Esophagus squamous epithelium (tissue), 5 donors: ENCODE results near the gene WDR70. TPM values are rescaled to one million over a fixed set of nuclear protein-coding genes. Genes with fewer than 3 reads are reported as not detected.

ENCODE experiments used
- DNase-seq: peaks from one replicate; lab custom pipeline; 2025; lab: John Stamatoyannopoulos, UW
- H3K27ac ChIP-seq, 4 donors: fragments of 200-600 bp; sonication (generic); one replicate each; pipeline ENCODE4 v1.5.1; 2016 to 2019; ENCODE audit warnings: mild to moderate bottlenecking in 1 of 4
- H3K27me3 ChIP-seq, 4 donors: fragments of 200-600 bp; sonication (generic); 1 replicate in 3 of 4; 2 replicates in 1 of 4; pipeline versions ENCODE4 v1.5.1 to v1.6.0; 2017 to 2021; ENCODE audit warnings: antibody characterized with exemption in 1 of 4
- H3K36me3 ChIP-seq, 3 donors: fragments of 200-600 bp; sonication (generic); one replicate each; pipeline ENCODE4 v1.5.1; 2016 to 2019
- H3K4me1 ChIP-seq, 3 donors: fragments of 200-600 bp; sonication (generic); one replicate each; pipeline ENCODE4 v1.5.1; 2017 to 2019
- H3K4me3 ChIP-seq, 4 donors: fragments of 200-600 bp; sonication (generic); 1 replicate in 3 of 4; 2 replicates in 1 of 4; pipeline ENCODE4 v1.5.1; 2016 to 2019; ENCODE audit warnings: mild to moderate bottlenecking in 2 of 4, moderate library complexity in 1 of 4
- H3K9me3 ChIP-seq, 3 donors: fragments of 200-600 bp; sonication (generic); one replicate each; pipeline ENCODE4 v1.5.1; 2016 to 2019
- CTCF ChIP-seq, 6 experiments: fragments of 450-650 bp in 4 of 6; fragments of 200-600 bp in 2 of 6; sonication (generic) in 2 of 6; IDR thresholded peaks; one replicate each; pipeline ENCODE4 v1.5.1; 2016 to 2019; ENCODE audit warnings: antibody characterized with exemption in 6 of 6, mild to moderate bottlenecking in 4 of 6, moderate library complexity in 4 of 6
- POLR2A ChIP-seq, 4 donors: fragments of 450-650 bp; IDR thresholded peaks; one replicate each; pipeline ENCODE4 v1.6.1; 2017; ENCODE audit warnings: antibody characterized with exemption in 4 of 4, mild to moderate bottlenecking in 4 of 4, moderate library complexity in 3 of 4
- WGBS, 2 donors: methylation state at CpG; one replicate each; pipeline ENCODE4 v1.1.5; 2018; 5-methylcytosine and 5-hydroxymethylcytosine counted together
- intact Hi-C: fragments of 100-400 bp; cut with DNase I; formaldehyde crosslinking; loops from one replicate; pipeline ENCODE4 v1.15.0; 2022
- total RNA-seq, 4 donors: library from RNA; depleted of rRNA; stranded (reverse); fragments of >200 nt; gene quantifications; one replicate each; pipeline ENCODE4 v1.1.0, GENCODE V29; 2016
- donor health status: DM: yes; HTN: yes; CAD: no.

WDR70 gene
- total RNA-seq, 4 donors from 2014 or later: 8.2 to 26.1 (median 15.5) TPM

- Histone ChIP-seq H3K27ac (no peak overlapping the region), H3K36me3 (peaks cover 0 to 17% (median 0%) of the 10 kb centered on the region in 3 donors), H3K9me3 (peaks cover 0 to 9% (median 0%) of the 10 kb centered on the region in 3 donors), H3K27me3 (no peaks in the 10 kb centered on the region), H3K4me3 (no peak overlapping the region), H3K4me1 (no peaks in the 10 kb centered on the region)
- TF ChIP-seq CTCF (IDR thresholded peaks at IDR 0.05) (no peak), POLR2A (IDR thresholded peaks at IDR 0.05) (no peak)
- DNase-seq: no peak
- intact Hi-C loops: no loop called here
Observed at GRCh38 chr5:37694867-37695266, 315.7 kb downstream of the WDR70 start.

GRCh38 chr5:37695647-37696046 is 316.5 kb downstream of the WDR70 start:
- Histone ChIP-seq H3K4me1 (no peaks in the 10 kb centered on the region), H3K27ac (no peak overlapping the region), H3K36me3 (peaks cover 0 to 25% (median 0%) of the 10 kb centered on the region in 3 donors), H3K4me3 (no peak overlapping the region), H3K27me3 (no peaks in the 10 kb centered on the region), H3K9me3 (peaks cover 0 to 9% (median 0%) of the 10 kb centered on the region in 3 donors)
- no peak for DNase-seq
- WGBS, 2 donors: 91 to 92% methylated on average over 3 of the region's 3 CpGs
- intact Hi-C loops: no loop called here
- TF ChIP-seq CTCF (IDR thresholded peaks at IDR 0.05) (no peak), POLR2A (IDR thresholded peaks at IDR 0.05) (no peak)

GRCh38 chr5:37696190-37697021 is 317.3 kb downstream of the WDR70 start:
- intact Hi-C loops: no loop called here
- H3K27ac ChIP-seq: no peak overlapping the region
- TF ChIP-seq CTCF (IDR thresholded peaks at IDR 0.05) (no peak), POLR2A (IDR thresholded peaks at IDR 0.05) (no peak)
- DNase-seq: no peak
- WGBS, 2 donors: 92 to 93% methylated on average over 2 to 5 of the region's 5 CpGs
- H3K27me3 ChIP-seq: no peaks in the 10 kb centered on the region
- peaks cover 0 to 9% (median 0%) of the 10 kb centered on the region in 3 donors for H3K9me3 ChIP-seq
- no peaks in the 10 kb centered on the region for H3K4me1 ChIP-seq
- no peak overlapping the region for H3K4me3 ChIP-seq
- peaks cover 0 to 28% (median 0%) of the 10 kb centered on the region in 3 donors for H3K36me3 ChIP-seq

GRCh38 chr5:37701868-37702267 is 322.8 kb downstream of the WDR70 start:
- TF ChIP-seq CTCF (IDR thresholded peaks at IDR 0.05) (no peak), POLR2A (IDR thresholded peaks at IDR 0.05) (no peak)
- no peaks in the 10 kb centered on the region for H3K4me1 ChIP-seq
- DNase-seq: no peak
- peaks cover 0 to 34% (median 0%) of the 10 kb centered on the region in 3 donors for H3K36me3 ChIP-seq
- H3K27me3 ChIP-seq: no peaks in the 10 kb centered on the region
- 38 to 52% methylated on average over 2 of the region's 2 CpGs for WGBS, 2 donors
- H3K4me3 ChIP-seq: no peak overlapping the region
- H3K27ac ChIP-seq: no peak overlapping the region
- intact Hi-C loops: no loop called here
- no peaks in the 10 kb centered on the region for H3K9me3 ChIP-seq

- Histone ChIP-seq H3K4me1 (no peaks in the 10 kb centered on the region), H3K27ac (no peak overlapping the region), H3K36me3 (peaks cover 0 to 25% (median 0%) of the 10 kb centered on the region in 3 donors), H3K9me3 (no peaks in the 10 kb centered on the region), H3K27me3 (no peaks in the 10 kb centered on the region), H3K4me3 (no peak overlapping the region)
- TF ChIP-seq POLR2A (IDR thresholded peaks at IDR 0.05) (no peak), CTCF (IDR thresholded peaks at IDR 0.05) (no peak)
- 73 to 84% methylated on average over 4 of the region's 4 CpGs for WGBS, 2 donors
- intact Hi-C loops: no loop called here
- no peak for DNase-seq
Observed at GRCh38 chr5:37703841-37704241, 324.7 kb downstream of the WDR70 start.
